AG09309 (cell line): ENCODE results near the gene FRZB.

Experiments used
- DNase-seq: peaks from one replicate; pipeline ENCODE4 v3.0.0-alpha.2; 2010; ENCODE audit warnings: low read depth
- H3K4me3 ChIP-seq: 2 replicates; pipeline ENCODE4 v1.5.1; 2011; ENCODE audit warnings: mild to moderate bottlenecking, low read depth, low read length, moderate library complexity; ENCODE audit not compliant: control insufficient read depth
- CTCF ChIP-seq: IDR thresholded peaks from 2 replicates; pipeline ENCODE4 v1.5.1; 2011; ENCODE audit warnings: mild to moderate bottlenecking, low read depth, low read length, inconsistent platforms; ENCODE audit not compliant: insufficient read depth, control insufficient read depth; ENCODE audit errors: missing control alignments

FRZB gene

DNA sequence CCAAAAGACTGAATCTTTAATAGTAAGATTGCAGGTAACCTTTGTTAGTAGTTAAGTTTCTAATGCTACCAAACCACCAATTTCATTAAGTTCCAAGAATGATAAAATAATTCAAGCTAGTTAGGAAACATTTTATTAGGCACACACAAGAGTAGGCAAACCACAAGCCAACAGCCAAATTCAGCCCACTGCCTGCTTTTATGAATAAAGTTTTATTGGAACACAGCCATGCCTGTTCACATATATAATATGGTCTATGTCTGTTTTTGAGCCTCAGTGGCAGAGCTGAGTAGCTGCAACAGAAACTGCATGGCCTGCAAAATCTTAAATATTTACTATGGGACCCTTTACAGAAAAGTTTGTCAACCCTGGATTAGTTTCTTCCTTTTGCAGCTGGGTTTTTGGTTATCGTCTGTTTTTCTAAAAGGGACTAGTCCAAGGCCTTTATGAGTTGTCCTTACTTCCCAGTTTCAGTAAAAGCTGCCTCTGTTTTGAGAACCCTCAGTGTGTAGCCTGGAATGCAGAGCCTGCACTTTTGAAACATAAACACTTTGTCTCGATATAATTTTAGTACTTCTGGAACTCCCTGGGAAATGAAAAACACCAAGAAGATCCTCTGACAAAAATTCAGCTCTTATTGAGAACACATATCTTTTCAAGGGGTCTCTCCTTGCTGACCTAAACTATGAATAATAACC lies 39.1 kb downstream of the FRZB start:
- no peak overlapping the region for H3K4me3 ChIP-seq
- no peak for TF ChIP-seq CTCF
- no peak for DNase-seq

DNA sequence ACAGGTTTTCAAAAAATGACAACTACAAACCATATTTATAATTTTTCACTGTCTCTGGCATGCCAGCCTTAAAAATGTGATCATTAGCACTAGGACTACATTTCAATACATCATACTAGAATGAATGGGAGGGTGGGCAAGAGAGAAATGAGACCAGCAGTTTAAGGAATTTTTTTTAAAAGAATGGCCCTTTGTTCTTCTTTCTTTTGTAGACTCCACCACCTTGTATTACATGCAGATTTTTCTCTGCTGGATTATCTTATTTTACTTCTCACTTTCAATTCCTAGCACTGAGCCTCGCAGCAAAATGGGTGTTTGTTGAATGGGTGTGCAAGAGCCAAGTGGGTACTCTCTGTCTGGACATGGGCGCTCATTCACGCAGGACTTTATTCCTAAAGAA lies 39.9 kb downstream of the FRZB start:
- no peak for TF ChIP-seq CTCF
- H3K4me3 ChIP-seq: no peak overlapping the region
- no peak for DNase-seq

DNA sequence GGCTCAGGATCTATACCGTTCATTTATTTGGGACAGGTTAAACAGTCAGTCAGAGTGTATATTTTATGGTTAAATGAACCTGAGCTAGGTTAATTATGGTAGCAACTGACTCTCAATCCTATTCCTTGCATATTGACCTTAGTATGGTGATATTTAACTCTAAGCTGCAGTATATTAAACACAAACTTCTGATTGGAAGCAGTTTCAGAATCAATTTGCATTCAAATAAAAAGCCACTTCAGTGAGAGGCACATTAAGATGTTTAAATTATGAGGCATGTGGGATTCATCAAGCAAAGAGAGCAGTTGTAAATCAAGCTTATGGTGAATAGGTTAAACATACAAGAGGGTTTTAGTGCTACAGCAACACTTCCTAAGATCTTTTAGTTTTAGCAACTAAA lies 40.4 kb downstream of the FRZB start:
- no peak for DNase-seq
- TF ChIP-seq CTCF: no peak
- no peak overlapping the region for H3K4me3 ChIP-seq

DNA sequence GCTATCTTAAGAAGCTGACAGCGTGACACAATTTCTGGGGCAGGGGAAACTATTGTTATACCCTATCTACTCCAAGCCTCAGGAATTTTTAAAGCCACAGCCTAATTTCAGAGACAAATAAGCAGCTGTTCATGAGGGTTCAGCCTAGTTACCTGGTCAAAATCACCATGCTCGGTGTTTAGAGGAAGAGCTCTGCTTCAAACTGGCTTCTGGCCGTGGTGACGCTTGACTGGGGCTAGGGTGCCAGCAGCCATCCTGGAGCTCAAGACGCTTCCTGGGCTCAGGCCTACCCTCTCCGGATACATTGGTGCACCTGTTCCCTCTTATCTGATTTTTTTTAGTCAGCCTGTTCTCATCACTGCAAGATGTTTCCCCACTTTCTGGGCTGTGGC lies 41.7 kb downstream of the FRZB start:
- no peak for DNase-seq
- no peak overlapping the region for H3K4me3 ChIP-seq
- TF ChIP-seq CTCF: no peak

DNA sequence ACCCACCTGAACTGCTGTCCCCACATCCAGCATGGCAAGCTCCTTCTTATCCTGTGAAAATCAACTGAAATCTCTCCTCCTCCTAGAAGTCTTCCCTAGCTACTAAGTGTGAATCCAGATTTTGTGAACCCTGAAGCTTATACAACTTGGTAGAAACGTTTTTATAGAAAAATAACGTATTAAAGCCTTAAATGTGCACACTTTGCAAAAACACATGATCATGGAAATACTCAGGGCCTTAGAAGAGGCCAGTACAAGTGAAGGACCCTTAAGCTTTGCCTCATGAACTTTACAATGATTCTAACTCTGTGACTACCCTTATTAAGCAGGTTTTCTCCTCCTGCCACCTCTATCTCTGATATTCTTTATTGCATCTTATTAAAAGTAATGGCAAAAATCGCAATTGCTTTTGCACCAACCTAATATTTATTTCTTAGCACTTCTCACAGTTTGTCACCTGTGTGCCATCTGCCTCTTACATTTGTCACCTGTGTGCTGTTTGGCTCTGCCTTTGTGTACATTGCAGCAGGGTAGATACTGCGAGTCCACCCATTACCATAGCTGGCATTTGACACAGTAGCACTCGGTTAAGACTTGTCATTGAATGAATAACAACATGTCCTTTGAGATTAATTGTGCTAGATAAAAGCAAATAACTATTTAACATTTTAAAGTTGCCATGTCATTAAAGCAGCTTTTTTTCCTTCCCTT lies 42.2 kb downstream of the FRZB start:
- DNase-seq: no peak
- H3K4me3 ChIP-seq: no peak overlapping the region
- no peak for TF ChIP-seq CTCF

GRCh38 chr2:182822733-182823132 lies 43.7 kb downstream of the FRZB start:
- no peak for DNase-seq
- H3K4me3 ChIP-seq: no peak overlapping the region
- no peak for TF ChIP-seq CTCF
